H1 (cell line): Measurements from ENCODE around the gene CBFA2T2. TPM values are rescaled to one million over a fixed set of nuclear protein-coding genes. Genes with fewer than 3 reads are reported as not detected.

Experiments
- ATF2 ChIP-seq: IDR thresholded peaks from 2 replicates; pipeline ENCODE4 v1.6.1; 2012; ENCODE audit warnings: low read length, inconsistent platforms
- CHD2 ChIP-seq: IDR thresholded peaks from 2 replicates; pipeline ENCODE4 v1.6.1; 2012; ENCODE audit warnings: low read length, improper control_type of control experiment
- CTBP2 ChIP-seq: IDR thresholded peaks from 2 replicates; pipeline ENCODE4 v1.7.0; 2011; ENCODE audit warnings: borderline replicate concordance, mild to moderate bottlenecking, moderate library complexity, mixed read lengths, low read length; ENCODE audit not compliant: insufficient read depth, insufficient read length
- KDM5A ChIP-seq: fragments of 200-600 bp; IDR thresholded peaks from 2 replicates; pipeline ENCODE4 v1.7.1; 2012; ENCODE audit warnings: mild to moderate bottlenecking, low read length, inconsistent platforms, mixed read lengths
- RAD21 ChIP-seq, 2 experiments: IDR thresholded peaks in 1 of 2; conservative IDR thresholded peaks in 1 of 2; 2 replicates each; pipeline ENCODE4 v1.6.1; 2011; ENCODE audit warnings: low read depth in 2 of 2, low read length in 2 of 2, improper control_type of control experiment in 1 of 2, inconsistent platforms in 1 of 2, mild to moderate bottlenecking in 1 of 2, moderate library complexity in 1 of 2
- SUZ12 ChIP-seq: fragments of 200-600 bp; sonication (generic); IDR thresholded peaks from 2 replicates; pipeline ENCODE4 v1.6.1; 2012; ENCODE audit warnings: mild to moderate bottlenecking, inconsistent platforms, low read length, moderate library complexity, mixed read lengths
- polyA plus RNA-seq, 7 experiments: library from polyadenylated mRNA; depleted of rRNA in 3 of 7; stranded (reverse) in 5 of 7; unstranded in 2 of 7; fragments of >200 nt in 5 of 7; fragments of 200-250 nt in 2 of 7; gene quantifications; 1 replicate in 5 of 7; 2 replicates in 1 of 7; 4 replicates in 1 of 7; pipeline versions ENCODE4 v1.2.1 to v1.2.3, GENCODE V29; 2011 to 2013; ENCODE audit warnings: missing spikeins in 2 of 7, mixed read lengths in 2 of 7
- total RNA-seq: library from RNA; stranded (reverse); fragmentation: NEBNext Ultra II Directional; extraction: Animal tissue kit (Norgen Biotek cat#: 25700); gene quantifications from 2 replicates; pipeline ENCODE4 v1.2.1, GENCODE V29; 2021

The CBFA2T2 gene
- total and polyA plus RNA-seq, 2 of the 8 experiments (the other 6 are each of a cell fraction or from before 2014, with no cell fraction given) = 11.6 to 12.9 TPM

GRCh38 chr20:33657704-33658095 lies 167.8 kb downstream of the CBFA2T2 start (continued):
- TF ChIP-seq ATF2 (no peak), RAD21 (IDR thresholded peaks at IDR 0.05 in 1 of 2, conservative IDR thresholded peaks at IDR 0.05 in 1 of 2; ENCODE audit: low read depth in 2 of 2, low read length in 2 of 2) (no peak), CHD2 (no peak), CTBP2 (no peak), SUZ12 (no peak), KDM5A (no peak)
